Epithelial cell of umbilical artery (primary cell): ENCODE data around the gene ARAP3. TPM values are rescaled to one million over a fixed set of nuclear protein-coding genes. Genes with fewer than 3 reads are reported as not detected.

Experiments used
- total RNA-seq: library from RNA; depleted of rRNA; stranded (reverse); fragments of >200 nt; gene quantifications from 2 replicates; pipeline ENCODE4 v1.2.3, GENCODE V29; 2014

ARAP3 gene
- 28.4 and 55.2 TPM in 2 replicates for total RNA-seq

GRCh38 chr5:141681695-141682641 lies at the start of gene ARAP3:
Gene ARAP3 (minus strand): TSS chr5:141682230. CDS start chr5:141680486, 1,744 bp downstream.

GRCh38 chr5:141650851-141651727 lies 30.9 kb downstream of the ARAP3 start, which contains the start of gene FCHSD1:
Gene FCHSD1 (minus strand): TSS chr5:141651418. CDS start chr5:141651368, 50 bp downstream.

GRCh38 chr5:141636413-141637122 lies 45.5 kb downstream of the ARAP3 start, which contains the start of the genes HDAC3 and RELL2:
Gene HDAC3 (minus strand): TSS chr5:141636849. CDS start chr5:141636790, 59 bp downstream.
Gene RELL2 (plus strand): TSS chr5:141636997. CDS start chr5:141638226, 1,229 bp downstream.

GRCh38 chr5:141618804-141619554 lies 63.1 kb downstream of the ARAP3 start, which contains the start of gene DIAPH1:
Gene DIAPH1 (minus strand): TSS chr5:141619000. CDS start chr5:141618914, 86 bp downstream.

Other genes starting within 250 kb of the ARAP3 start
- 6.5 and 7.8 TPM in 2 replicates for gene PCDHGC3, start 206.3 kb downstream of the ARAP3 start, total RNA-seq
- gene PCDHGC4, start 197.2 kb downstream of the ARAP3 start, total RNA-seq = 0.32 and 0.46 TPM in 2 replicates
- gene PCDHGC5, start 193.1 kb downstream of the ARAP3 start, total RNA-seq = 0.32 TPM in 1 of 2 replicates, not detected in the other
- gene DIAPH1, start 63.2 kb downstream of the ARAP3 start, total RNA-seq = 23.7 and 36.1 TPM in 2 replicates
- 50.3 and 56.1 TPM in 2 replicates for gene HDAC3, start 45.4 kb downstream of the ARAP3 start, total RNA-seq
- gene RELL2, start 45.2 kb downstream of the ARAP3 start, total RNA-seq = 3.9 and 4.3 TPM in 2 replicates
- 21.1 and 26.6 TPM in 2 replicates for gene FCHSD1, start 30.8 kb downstream of the ARAP3 start, total RNA-seq
- gene PCDH1, start 196.2 kb upstream of the ARAP3 start, total RNA-seq = 144 and 266 TPM in 2 replicates
- 40.9 and 43.3 TPM in 2 replicates for gene DELE1, start 241.6 kb upstream of the ARAP3 start, total RNA-seq